GM20000 (cell line): ENCODE data around the gene KIF22.

Experiments used
- DNase-seq: peaks from one replicate; pipeline ENCODE4 v3.0.0; 2012; ENCODE audit warnings: low spot score
- TF ChIP-seq, protein P1 (sequence below): IDR thresholded peaks from 2 replicates; pipeline ENCODE4 v1.5.1; 2012; ENCODE audit warnings: mild to moderate bottlenecking, control low read depth; ENCODE audit errors: extremely low read depth, missing control alignments

Gene KIF22

GRCh38 chr16:29790183-29790948 is at the start of gene KIF22:
KIF22 (plus strand) TSS chr16:29790751; CDS start chr16:29790760, 9 bp downstream.
- DNase-seq = peak; percentile 97
- TF ChIP-seq, protein P1, sequence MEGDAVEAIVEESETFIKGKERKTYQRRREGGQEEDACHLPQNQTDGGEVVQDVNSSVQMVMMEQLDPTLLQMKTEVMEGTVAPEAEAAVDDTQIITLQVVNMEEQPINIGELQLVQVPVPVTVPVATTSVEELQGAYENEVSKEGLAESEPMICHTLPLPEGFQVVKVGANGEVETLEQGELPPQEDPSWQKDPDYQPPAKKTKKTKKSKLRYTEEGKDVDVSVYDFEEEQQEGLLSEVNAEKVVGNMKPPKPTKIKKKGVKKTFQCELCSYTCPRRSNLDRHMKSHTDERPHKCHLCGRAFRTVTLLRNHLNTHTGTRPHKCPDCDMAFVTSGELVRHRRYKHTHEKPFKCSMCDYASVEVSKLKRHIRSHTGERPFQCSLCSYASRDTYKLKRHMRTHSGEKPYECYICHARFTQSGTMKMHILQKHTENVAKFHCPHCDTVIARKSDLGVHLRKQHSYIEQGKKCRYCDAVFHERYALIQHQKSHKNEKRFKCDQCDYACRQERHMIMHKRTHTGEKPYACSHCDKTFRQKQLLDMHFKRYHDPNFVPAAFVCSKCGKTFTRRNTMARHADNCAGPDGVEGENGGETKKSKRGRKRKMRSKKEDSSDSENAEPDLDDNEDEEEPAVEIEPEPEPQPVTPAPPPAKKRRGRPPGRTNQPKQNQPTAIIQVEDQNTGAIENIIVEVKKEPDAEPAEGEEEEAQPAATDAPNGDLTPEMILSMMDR = peak; percentile 84

DNA sequence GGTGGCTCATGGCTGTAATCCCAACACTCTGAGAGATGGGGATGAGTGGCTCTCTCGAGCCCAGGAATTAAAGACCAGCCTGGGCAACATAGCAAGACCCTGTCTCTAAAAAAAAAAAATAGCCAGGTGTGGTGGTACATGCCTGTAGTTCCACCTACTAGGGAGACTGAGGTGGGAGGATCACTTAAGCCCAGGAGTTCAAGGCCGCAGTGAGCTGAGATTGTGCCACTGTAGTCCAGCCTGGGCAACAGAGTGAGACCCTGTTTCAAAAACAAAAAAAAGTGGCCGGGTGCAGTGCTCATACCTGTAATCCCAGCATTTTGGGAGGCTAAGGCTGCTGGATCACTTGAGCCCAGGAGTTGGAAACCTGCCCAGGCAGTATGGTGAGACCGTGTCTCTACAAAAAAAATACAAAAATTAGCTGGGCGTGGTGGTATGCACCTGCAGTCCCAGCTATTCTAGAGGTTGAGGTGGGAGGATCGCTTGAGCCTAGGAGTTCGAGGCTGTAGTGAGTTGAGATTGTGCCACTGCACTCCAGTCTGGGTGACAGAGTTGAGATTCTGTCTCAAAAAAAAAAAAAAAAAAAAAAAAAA is 47.8 kb upstream of the KIF22 start:
- TF ChIP-seq, protein P1 = no peak

GRCh38 chr16:29743475-29743826 is 47.1 kb upstream of the KIF22 start:
- no peak for DNase-seq
- TF ChIP-seq, protein P1 = no peak

More for the DNA sequence above, 47.8 kb upstream of the KIF22 start:
- no peak for DNase-seq

- TF ChIP-seq, protein P1 = no peak
These were observed 46.6 kb upstream of the KIF22 start for GRCh38 chr16:29743827-29744531.

DNA sequence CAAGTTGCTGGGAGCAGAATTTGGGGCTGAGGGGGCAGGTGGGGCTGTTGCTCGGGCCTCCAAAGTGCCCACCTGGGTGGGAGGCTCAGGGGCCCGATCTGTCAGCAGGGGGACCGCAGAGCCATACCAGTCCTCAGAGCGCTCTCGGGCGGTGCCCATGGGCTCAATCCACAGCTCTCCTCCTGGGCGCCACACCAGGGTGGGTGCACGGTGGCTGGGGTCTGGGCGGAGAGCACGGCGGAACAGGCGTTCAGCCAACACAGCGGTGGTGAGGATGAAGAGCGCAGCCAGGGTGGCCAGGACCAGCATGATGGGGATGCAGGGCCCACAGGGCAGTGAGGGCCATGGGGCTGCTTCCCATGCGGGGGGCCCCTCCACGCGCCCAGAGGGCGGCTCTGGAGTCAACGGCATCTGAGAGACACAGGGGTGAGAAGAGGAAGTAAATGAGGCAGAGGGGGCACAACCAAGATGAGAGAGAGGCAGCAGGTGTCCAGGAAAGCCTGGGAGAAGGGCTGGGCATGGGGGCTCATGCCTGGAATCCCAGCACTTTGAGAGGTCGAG is 45.9 kb upstream of the KIF22 start:
- DNase-seq = no peak

More at GRCh38 chr16:29743827-29744531, 46.6 kb upstream of the KIF22 start:
- DNase-seq = no peak

DNA sequence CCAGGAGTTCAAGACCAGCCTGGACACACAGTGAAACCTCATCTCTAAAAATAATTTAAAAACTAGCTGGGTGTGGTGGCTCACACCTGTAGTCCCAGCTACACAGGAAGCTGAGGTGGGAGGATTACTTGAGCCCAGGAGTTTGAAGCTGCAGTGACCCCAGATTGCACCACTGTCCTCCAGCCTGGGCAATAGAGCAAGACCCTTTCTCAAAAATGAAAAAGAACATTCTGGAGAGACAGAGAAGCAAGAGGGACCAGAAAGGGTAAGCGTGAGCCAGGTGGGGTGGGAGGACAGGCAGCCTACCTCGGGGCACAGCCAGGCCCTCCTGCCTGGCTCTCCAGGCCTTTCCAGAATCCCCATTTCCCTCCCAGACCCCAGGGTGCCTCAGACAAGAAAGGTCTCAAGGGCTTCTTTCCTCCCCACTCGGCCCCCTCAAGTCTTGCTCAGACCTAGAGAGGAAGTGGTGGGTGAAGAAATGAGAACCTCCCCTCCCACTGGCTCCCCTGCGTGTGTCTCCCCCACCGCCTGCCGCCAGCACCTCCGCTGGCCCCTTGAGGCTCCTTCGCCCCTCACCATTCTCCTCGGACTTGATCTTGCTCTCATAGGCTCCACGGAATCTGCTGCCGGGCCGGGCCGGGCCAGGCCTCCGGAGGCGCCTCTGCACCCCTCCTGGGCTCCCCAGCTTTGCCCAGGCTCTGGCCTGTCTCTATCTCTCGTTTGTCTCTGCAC is 45.3 kb upstream of the KIF22 start:
- TF ChIP-seq, protein P1 = no peak
- DNase-seq = peak; percentile 82

More for the DNA sequence above, 45.9 kb upstream of the KIF22 start:
- TF ChIP-seq, protein P1 = no peak
